HepG2 (cell line): ENCODE data around the gene ATP6V0E1.

Experiments
- ATAD3A ChIP-seq: sonication (generic); formaldehyde crosslinking; IDR thresholded peaks from 2 replicates; pipeline ENCODE4 v1.4.0; 2020; ENCODE audit warnings: missing genetic modification reagents
- GTF2F1 ChIP-seq: fragments of 150-350 bp; IDR thresholded peaks from 2 replicates; pipeline ENCODE4 v1.6.1; 2014; ENCODE audit warnings: low read length
- HMG20B ChIP-seq: conservative IDR thresholded peaks from 2 replicates; pipeline ENCODE4 v1.6.1; 2016; ENCODE audit warnings: missing genetic modification reagents, missing compliant biosample characterization
- NR2F1 ChIP-seq, 2 experiments: fragments of 450-650 bp in 1 of 2; formaldehyde crosslinking in 1 of 2; IDR thresholded peaks; 2 replicates each; pipeline versions ENCODE4 v1.5.0 to v1.6.1; 2016 to 2020; ENCODE audit warnings: mild to moderate bottlenecking in 1 of 2, missing compliant biosample characterization in 1 of 2, missing genetic modification reagents in 1 of 2, moderate library complexity in 1 of 2
- NR3C1 ChIP-seq: sonication (generic); formaldehyde crosslinking; IDR thresholded peaks from 2 replicates; pipeline ENCODE4 v1.4.0; 2020; ENCODE audit warnings: missing genetic modification reagents
- RAD51 ChIP-seq: fragments of 450-650 bp; IDR thresholded peaks from 2 replicates; pipeline ENCODE4 v1.6.1; 2016; ENCODE audit warnings: borderline replicate concordance
- RARG ChIP-seq: sonication (generic); formaldehyde crosslinking; IDR thresholded peaks from 2 replicates; pipeline ENCODE4 v1.4.0; 2020; ENCODE audit warnings: low read depth, mild to moderate bottlenecking, missing genetic modification reagents
- SRSF1 ChIP-seq: fragments of 200-400 bp; formaldehyde crosslinking; optimal IDR thresholded peaks from 2 replicates; pipeline ENCODE3; 2017; ENCODE audit warnings: mild to moderate bottlenecking, low read depth, low read length, moderate library complexity
- ZNF234 ChIP-seq: sonication (generic); formaldehyde crosslinking; conservative IDR thresholded peaks from 2 replicates; pipeline ENCODE4 v1.5.1; 2020; ENCODE audit warnings: mild to moderate bottlenecking, missing genetic modification reagents
- ZNF883 ChIP-seq: sonication (generic); formaldehyde crosslinking; IDR thresholded peaks from 2 replicates; pipeline ENCODE4 v1.5.1; 2020; ENCODE audit warnings: mild to moderate bottlenecking, missing genetic modification reagents; ENCODE audit errors: not compliant biosample characterization
- TF ChIP-seq, protein P1 (sequence below): sonication (generic); formaldehyde crosslinking; conservative IDR thresholded peaks from 2 replicates; pipeline ENCODE4 v1.4.0; 2020; ENCODE audit warnings: missing genetic modification reagents
- TF ChIP-seq, protein P2 (sequence below): sonication (generic); formaldehyde crosslinking; IDR thresholded peaks from 2 replicates; pipeline ENCODE4 v1.4.0; 2020; ENCODE audit warnings: missing genetic modification reagents
- TF ChIP-seq, protein P3 (sequence below), 2 experiments: fragments of 450-650 bp in 1 of 2; sonication (generic) in 1 of 2; formaldehyde crosslinking; IDR thresholded peaks; 2 replicates each; pipeline versions ENCODE4 v1.5.0 to v1.8.0; 2020 to 2022; ENCODE audit warnings: mild to moderate bottlenecking in 1 of 2, missing genetic modification reagents in 1 of 2

DNA sequence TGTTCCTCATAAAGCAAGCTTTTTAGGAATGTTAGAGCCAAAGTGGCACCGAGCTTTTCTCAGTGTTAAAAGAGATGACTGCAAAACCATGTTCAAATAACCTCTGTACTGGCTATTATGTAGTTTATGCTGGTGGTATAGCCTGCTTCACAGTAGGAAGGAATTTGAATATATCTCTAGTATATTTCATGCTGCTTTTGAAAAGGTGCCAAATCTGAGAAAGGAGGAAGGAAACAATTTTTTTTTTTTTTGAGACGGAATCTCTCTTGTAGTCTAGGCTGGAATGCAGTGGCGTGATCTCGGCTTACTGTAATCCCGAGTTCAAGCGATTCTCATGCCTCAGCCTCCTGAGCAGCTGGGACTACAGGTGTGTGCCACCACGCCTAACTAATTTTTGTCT, 86.1 kb downstream of the ATP6V0E1 start:
- TF ChIP-seq ZNF883 (CRISPR knock-in tag) (no peak), RARG (no peak), SRSF1 (no peak), NR2F1 (CRISPR knock-in tag; IDR thresholded peaks at IDR 0.05) (no peak), ZNF234 (CRISPR knock-in tag) (no peak), HMG20B (CRISPR knock-in tag) (no peak), RAD51 (no peak), NR3C1 (no peak), GTF2F1 (no peak), ATAD3A (no peak)
- TF ChIP-seq, protein P1, sequence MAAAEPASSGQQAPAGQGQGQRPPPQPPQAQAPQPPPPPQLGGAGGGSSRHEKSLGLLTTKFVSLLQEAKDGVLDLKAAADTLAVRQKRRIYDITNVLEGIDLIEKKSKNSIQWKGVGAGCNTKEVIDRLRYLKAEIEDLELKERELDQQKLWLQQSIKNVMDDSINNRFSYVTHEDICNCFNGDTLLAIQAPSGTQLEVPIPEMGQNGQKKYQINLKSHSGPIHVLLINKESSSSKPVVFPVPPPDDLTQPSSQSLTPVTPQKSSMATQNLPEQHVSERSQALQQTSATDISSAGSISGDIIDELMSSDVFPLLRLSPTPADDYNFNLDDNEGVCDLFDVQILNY (CRISPR knock-in tag) = no peak
- TF ChIP-seq, protein P2, sequence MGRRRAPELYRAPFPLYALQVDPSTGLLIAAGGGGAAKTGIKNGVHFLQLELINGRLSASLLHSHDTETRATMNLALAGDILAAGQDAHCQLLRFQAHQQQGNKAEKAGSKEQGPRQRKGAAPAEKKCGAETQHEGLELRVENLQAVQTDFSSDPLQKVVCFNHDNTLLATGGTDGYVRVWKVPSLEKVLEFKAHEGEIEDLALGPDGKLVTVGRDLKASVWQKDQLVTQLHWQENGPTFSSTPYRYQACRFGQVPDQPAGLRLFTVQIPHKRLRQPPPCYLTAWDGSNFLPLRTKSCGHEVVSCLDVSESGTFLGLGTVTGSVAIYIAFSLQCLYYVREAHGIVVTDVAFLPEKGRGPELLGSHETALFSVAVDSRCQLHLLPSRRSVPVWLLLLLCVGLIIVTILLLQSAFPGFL (CRISPR knock-in tag) = no peak
- TF ChIP-seq, protein P3, sequence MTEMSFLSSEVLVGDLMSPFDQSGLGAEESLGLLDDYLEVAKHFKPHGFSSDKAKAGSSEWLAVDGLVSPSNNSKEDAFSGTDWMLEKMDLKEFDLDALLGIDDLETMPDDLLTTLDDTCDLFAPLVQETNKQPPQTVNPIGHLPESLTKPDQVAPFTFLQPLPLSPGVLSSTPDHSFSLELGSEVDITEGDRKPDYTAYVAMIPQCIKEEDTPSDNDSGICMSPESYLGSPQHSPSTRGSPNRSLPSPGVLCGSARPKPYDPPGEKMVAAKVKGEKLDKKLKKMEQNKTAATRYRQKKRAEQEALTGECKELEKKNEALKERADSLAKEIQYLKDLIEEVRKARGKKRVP (CRISPR knock-in tag; IDR thresholded peaks at IDR 0.05) = no peak
